BJ (cell line): ENCODE data around the gene C6orf120. TPM values are rescaled to one million over a fixed set of nuclear protein-coding genes. Genes with fewer than 3 reads are reported as not detected.

Experiments used
- CTCF ChIA-PET: fragments of 350-600 bp; formaldehyde crosslinking; extraction: SDS; loops from one replicate; lab custom pipeline; 2021; ENCODE audit warnings: antibody characterized with exemption, inconsistent platforms; lab: Yijun Ruan, JAX
- POLR2A ChIA-PET: fragments of 300-600 bp; sonication (Branson Sonifier 250); formaldehyde crosslinking; extraction: SDS; loops from one replicate; lab custom pipeline; 2021; ENCODE audit warnings: antibody characterized with exemption; lab: Charles Lee
- DNase-seq: peaks from one replicate; pipeline ENCODE4 v3.0.0-alpha.2; 2011; ENCODE audit warnings: low read depth
- H3K27me3 ChIP-seq: 2 replicates; pipeline ENCODE4 v1.6.0; 2011; ENCODE audit warnings: low read length; ENCODE audit not compliant: control insufficient read depth, insufficient read depth
- H3K36me3 ChIP-seq: 2 replicates; pipeline ENCODE4 v1.5.1; 2011; ENCODE audit warnings: low read length; ENCODE audit not compliant: control insufficient read depth, insufficient read depth
- H3K4me3 ChIP-seq: 2 replicates; pipeline ENCODE4 v1.5.1; 2011; ENCODE audit warnings: low read depth, mild to moderate bottlenecking, control low read depth, low read length
- polyA plus RNA-seq: library from polyadenylated mRNA; depleted of rRNA; stranded (reverse); fragments of >200 nt; gene quantifications from 2 replicates; pipeline ENCODE4 v1.2.3, GENCODE V29; 2011
- TF ChIP-seq, protein P1 (sequence below): IDR thresholded peaks from 2 replicates; pipeline ENCODE4 v1.5.1; 2011; ENCODE audit warnings: low read depth, mild to moderate bottlenecking, control low read depth, inconsistent platforms, low read length, moderate library complexity; ENCODE audit not compliant: insufficient read depth

C6orf120 gene
- polyA plus RNA-seq, 1 experiment = 13.2 TPM

DNA sequence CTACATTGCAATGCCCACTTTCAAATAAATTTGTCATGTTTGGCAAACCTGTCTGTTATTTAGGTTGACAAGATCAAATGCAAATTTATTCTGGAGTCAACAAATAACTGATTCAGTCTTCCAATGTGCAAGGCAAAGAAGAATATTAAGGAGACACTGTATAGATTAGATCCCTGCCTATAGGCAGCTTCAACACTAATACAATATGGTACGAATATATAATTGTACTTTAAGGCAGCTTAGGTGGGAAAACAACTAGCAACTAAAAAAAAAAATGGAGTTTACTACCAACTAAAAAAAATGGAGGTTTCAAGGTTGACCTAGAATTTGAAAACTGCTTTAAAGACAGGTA, 24.1 kb downstream of the C6orf120 start:
- DNase-seq = no peak
- Histone ChIP-seq H3K27me3 (no peaks in the 10 kb centered on the region), H3K4me3 (no peak overlapping the region), H3K36me3 (no peaks in the 10 kb centered on the region)
- CTCF ChIA-PET = no interaction called here
- POLR2A ChIA-PET = no interaction called here
- TF ChIP-seq, protein P1, sequence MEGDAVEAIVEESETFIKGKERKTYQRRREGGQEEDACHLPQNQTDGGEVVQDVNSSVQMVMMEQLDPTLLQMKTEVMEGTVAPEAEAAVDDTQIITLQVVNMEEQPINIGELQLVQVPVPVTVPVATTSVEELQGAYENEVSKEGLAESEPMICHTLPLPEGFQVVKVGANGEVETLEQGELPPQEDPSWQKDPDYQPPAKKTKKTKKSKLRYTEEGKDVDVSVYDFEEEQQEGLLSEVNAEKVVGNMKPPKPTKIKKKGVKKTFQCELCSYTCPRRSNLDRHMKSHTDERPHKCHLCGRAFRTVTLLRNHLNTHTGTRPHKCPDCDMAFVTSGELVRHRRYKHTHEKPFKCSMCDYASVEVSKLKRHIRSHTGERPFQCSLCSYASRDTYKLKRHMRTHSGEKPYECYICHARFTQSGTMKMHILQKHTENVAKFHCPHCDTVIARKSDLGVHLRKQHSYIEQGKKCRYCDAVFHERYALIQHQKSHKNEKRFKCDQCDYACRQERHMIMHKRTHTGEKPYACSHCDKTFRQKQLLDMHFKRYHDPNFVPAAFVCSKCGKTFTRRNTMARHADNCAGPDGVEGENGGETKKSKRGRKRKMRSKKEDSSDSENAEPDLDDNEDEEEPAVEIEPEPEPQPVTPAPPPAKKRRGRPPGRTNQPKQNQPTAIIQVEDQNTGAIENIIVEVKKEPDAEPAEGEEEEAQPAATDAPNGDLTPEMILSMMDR = no peak

DNA sequence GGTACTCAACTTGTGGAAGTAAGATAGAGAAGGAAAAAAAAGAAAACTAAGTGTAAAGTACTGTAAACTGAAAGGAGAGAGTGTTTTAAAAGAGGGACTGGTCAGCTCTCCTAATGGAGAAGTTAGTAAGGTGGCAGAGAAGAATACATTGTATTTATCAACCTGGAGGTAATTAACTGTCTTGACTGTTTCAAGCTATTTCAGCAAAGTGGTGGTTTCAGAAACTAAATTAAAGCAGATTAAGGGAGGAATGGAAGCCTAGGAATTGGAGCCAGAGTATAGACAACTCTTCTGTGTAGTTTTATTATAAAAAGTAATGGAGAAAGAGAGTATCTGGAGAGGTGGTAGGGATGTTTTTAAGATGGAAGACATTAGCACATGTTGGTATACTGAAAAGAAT, 25.0 kb downstream of the C6orf120 start:
- DNase-seq = no peak
- ChIA-PET CTCF (no interaction called here), POLR2A (no interaction called here)
- TF ChIP-seq, protein P1 = no peak
- Histone ChIP-seq H3K36me3 (no peaks in the 10 kb centered on the region), H3K27me3 (no peaks in the 10 kb centered on the region), H3K4me3 (no peak overlapping the region)

DNA sequence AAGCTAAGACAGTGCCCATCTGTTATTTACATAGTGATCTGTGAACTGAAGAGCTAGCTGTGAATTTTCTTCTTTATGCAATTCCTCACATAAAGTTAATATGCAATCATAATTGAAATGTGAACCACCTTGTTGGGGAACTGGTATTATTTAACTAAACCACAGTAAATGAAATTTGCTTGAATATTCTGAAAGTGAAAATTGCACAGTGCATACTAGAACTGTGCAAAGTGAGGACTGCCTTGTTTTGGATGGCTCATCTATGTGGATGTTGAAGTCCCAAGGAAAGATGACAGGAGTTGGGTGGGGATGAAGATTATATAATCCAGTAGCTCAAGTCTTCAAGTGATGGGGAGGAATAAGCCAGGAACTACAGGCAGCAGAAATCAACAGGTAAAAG, 28.0 kb downstream of the C6orf120 start:
- TF ChIP-seq, protein P1 = no peak
- no peak for DNase-seq
- H3K36me3 ChIP-seq = no peaks in the 10 kb centered on the region
- no peak overlapping the region for H3K4me3 ChIP-seq
- POLR2A ChIA-PET = no interaction called here
- no peaks in the 10 kb centered on the region for H3K27me3 ChIP-seq
- CTCF ChIA-PET = no interaction called here

DNA sequence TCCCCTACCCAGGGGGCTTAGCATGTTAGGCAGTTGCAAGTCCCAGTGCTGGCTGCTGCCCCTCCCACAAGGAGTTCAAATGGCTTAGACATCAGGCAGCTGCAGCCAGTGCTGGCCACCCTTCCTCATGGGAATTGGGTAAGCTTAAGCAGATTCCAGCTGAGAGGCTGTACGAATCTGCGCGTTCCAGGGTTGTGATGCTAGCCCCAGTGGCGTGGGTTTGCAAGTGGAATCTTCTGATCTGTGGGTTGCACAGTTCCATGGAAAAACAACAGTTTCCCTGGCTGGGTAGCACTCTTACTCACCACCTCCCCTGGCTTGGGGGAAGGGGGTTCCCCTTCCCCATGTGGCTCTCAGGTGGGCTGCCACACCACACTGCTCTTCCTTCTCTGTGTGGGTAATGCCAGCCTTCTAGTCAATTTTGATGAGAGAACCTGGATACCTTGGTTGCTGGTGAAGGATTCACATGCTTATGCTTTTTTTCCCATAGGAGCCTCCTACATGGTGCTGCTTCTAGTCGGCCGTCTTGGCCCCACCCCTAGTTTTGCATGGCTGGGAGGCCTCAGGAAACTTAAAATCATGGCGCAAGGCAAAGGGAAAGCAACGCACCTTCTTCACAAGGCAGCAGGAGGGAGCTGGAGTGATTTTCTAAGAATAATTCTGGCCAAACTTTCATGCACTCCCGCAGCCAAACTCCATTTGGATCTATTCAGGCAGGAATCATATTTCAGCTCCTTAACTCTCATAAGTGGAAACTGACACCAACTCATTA, 36.5 kb downstream of the C6orf120 start:
- DNase-seq = no peak
- H3K36me3 ChIP-seq = no peaks in the 10 kb centered on the region
- ChIA-PET CTCF (no interaction called here), POLR2A (interaction anchor here (0.6 kb wide), 1 partner anchor 13 kb away, joined by 3 read pairs; no protein-coding TSS in a partner anchor)
- H3K4me3 ChIP-seq = no peak overlapping the region
- TF ChIP-seq, protein P1 = no peak
- no peaks in the 10 kb centered on the region; the same call in none of the 2 replicates for H3K27me3 ChIP-seq

DNA sequence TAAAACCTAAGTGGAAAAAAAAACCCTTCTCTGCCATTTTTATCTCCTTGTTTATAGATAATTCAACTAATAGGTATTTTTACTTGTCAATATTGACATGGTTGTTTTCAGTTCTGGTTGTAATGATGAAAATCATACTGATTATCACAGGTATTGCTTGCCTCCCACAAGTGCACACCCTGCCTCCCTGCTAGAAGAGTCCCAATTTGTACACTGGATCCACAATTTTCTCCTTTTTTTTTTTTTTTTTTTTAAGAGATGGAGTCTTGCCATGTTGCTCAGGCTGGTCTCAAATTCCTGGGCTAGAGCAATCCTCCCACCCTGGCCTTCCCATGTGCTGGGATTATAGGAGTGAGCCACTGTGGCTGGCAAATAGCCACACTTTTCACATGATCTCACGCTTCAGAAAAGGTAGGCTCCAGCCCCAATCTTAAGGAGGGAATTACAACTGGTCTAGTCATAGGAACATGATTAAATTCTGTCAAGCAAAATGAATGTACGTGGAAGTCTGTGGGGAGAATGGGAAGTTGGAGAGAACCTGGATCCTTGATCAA, 37.1 kb downstream of the C6orf120 start:
- CTCF ChIA-PET = no interaction called here
- TF ChIP-seq, protein P1 = no peak
- Histone ChIP-seq H3K4me3 (no peak overlapping the region), H3K27me3 (no peaks in the 10 kb centered on the region; the same call in none of the 2 replicates), H3K36me3 (no peaks in the 10 kb centered on the region)
- POLR2A ChIA-PET = interaction anchor here (0.6 kb wide), 1 partner anchor 14 kb away, joined by 3 read pairs; no protein-coding TSS in a partner anchor
- no peak for DNase-seq
